Activated naive CD4-positive, alpha-beta T cell treated with Interleukin-2 at 50 U/mL for 16 hours (primary cell): Measurements from ENCODE around the gene ALG1L2.
"Not testable (repeated sequence)": the region's sequence is repeated elsewhere in the genome, so short reads cannot be mapped to it uniquely, and the experiment has no call there.

Experiments used
- DNase-seq: peaks from one replicate; pipeline ENCODE4 v3.0.0-alpha.2; 2020

Gene ALG1L2

DNA sequence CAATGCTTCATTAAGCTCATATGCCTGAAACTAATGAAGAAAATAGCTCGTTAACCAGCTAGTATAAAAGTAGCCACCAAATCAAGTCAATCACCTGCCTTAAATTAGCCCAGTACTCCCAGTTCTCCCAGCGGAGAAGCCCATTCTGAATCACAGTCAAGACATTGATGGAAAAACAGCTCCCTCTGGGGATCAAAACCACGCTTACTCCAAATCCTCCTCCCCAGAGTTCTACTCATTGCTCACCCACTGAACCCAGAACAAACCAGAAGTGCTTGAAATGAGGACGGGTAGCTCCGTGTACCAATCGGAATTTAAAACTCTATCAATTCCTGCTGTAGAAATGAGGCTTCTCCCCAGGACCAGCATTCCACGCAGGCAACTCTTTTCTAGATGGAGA is 54.7 kb downstream of the ALG1L2 start:
- not testable (repeated sequence) for DNase-seq

DNA sequence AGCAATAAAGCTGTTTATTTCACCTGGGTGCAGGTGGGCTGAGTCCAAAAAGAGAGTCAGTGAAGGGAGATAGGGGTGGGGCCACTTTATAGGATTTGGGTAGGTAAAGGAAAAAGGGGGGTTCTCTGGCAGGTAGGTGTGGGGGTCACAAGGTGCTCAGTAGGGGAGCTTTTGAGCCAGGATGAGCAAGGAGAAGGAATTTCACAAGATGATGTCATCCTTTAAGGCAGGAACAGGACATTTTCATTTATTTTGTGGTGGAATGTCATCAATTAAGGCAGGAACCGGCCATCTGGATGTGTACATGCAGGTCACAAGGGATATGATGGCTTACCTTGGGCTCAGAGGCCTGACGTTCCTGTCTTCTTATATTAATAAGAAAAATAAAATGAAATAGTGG is 56.1 kb downstream of the ALG1L2 start:
- DNase-seq: not testable (repeated sequence)

DNA sequence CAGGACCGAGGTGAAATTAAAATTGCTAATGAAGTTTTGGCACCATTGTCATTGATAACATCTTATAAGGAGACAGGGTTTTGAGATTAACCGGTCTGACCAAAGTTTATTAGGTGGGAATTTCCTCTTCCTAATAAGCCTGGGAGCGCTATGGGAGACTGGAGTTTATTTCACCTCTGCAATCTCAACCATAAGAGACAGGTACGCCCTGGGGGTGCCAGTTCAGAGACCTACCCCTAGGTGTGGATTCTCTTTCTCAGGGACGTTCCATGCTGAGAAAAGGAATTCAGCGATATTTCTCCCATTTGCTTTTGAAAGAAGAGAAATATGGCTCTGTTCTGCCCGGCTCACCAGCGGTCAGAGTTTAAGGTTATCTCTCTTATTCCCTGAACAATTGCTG is 57.4 kb downstream of the ALG1L2 start:
- not testable (repeated sequence) for DNase-seq

DNA sequence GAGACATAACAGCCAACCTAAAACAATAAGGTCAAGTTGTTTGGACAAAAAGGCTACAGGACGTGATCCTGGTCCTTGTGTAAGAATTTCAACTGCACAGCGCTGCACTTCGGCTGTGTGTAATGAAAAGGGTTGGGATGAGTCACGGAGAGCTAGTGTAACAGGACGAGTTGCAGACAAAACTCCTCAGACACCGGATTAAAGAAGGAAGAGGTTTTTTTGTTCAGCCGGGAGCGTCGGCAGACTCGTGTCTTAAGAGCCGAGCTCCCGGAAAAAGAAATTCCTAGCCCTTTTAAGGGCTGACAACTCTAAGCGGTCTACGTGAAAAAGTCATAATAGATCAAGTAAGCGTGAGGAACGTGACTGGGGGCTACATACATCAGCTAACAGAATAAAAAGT is 59.1 kb downstream of the ALG1L2 start:
- not testable (repeated sequence) for DNase-seq

DNA sequence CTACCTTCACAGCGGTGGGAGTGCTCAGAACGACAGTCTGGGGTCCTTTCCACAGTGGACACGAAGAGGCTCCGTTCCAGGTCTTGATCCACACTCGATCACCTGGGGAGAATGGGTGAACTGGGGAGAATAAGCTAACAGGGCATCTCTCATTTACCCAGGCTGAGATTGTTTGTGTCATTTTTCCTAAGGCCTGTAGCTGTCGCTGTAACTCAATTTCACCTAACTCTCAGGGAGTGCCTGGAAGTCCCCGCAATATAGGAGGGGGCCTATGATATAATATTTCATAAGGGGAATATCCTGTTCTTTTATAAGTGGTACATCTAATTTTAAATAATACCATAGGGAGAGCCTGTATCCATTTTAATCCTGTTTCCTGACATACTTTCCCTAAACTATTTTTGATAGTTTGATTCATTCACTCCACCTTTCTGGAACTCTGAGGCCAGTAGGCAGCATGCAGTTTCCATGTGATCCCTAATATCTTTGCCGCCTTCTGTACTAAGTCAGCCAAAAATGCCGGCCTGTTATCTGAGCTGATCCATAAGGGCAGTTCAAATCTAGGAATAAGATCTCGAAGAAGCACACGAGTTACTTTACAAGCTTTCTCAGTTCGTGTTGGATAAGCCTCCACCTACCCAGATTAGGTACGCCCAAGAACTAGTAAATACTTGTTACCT is 62.2 kb downstream of the ALG1L2 start:
- not testable (repeated sequence) for DNase-seq

DNA sequence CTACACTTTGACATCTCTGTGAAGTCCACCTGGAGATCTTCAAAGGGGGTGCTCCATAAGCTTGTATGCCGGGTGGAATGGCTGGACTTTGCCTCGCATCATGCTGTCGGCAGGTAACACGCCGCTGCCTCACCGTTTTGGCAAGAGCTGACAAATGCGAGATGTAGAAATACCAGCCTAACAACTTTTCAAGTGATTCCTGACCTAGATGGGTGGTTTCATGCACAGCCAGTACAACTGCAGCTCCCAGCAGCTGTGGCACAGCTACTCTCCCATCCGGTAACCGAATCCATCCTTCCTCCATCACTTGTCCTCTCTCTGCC is 62.7 kb downstream of the ALG1L2 start:
- not testable (repeated sequence) for DNase-seq

DNA sequence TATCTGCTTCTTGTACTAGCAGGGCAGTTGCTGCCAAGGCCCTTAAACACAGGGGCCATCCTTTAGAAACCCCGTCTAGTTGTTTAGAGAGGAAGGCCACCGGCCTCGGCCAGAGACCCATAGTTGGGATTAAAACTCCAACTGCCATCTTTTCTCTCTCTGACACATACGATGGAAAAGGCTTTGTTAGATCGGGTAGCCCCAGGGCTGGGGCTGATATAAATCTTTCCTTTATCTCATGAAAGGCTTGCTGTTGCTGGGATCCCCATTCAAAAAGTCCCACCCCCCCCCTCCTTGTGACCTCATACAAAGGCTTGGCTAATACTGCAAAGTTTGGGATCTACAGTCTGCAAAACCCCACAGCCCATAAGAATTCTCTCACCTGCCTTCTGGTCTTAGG is 63.8 kb downstream of the ALG1L2 start:
- DNase-seq: not testable (repeated sequence)

DNA sequence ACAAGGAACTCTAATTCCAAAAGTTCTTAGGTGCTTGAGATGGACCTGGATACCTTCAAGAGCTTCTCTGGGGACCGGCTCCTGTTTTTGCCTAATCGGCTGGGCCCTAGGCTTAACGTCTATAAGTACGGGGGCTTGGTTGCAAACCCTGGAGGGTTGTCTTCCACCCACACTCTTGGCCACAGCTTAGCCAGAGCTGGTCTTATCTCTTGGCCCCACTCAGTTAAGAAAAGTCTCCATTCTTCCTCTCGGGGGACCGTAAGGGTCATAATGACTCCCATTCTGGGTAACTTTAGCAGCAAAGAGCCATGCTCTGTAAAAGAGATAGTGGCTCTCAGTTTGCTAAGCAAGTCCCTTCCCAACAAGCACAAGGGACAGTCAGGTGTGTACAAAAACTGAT is 64.8 kb downstream of the ALG1L2 start:
- DNase-seq: not testable (repeated sequence)
